Liver (tissue), 9 donors: Measurements from ENCODE around the gene SNX3. TPM values are rescaled to one million over a fixed set of nuclear protein-coding genes. Genes with fewer than 3 reads are reported as not detected.
"Not testable (repeated sequence)": the region's sequence is repeated elsewhere in the genome, so short reads cannot be mapped to it uniquely, and the experiment has no call there.

ENCODE experiments used
- DNase-seq: peaks from one replicate; pipeline ENCODE4 v3.0.0-alpha.2; 2017; ENCODE audit warnings: low spot score
- H3K27ac ChIP-seq, 2 donors: one replicate each; pipeline ENCODE4 v1.7.0; 2013; ENCODE audit warnings: inconsistent platforms in 2 of 2, low read length in 2 of 2, control low read depth in 1 of 2, low read depth in 1 of 2, mild to moderate bottlenecking in 1 of 2
- H3K27me3 ChIP-seq, 4 donors: one replicate each; pipeline versions ENCODE4 v1.6.1 to v1.7.0; 2013; ENCODE audit warnings: low read length in 3 of 4, inconsistent platforms in 1 of 4, mild to moderate bottlenecking in 1 of 4, moderate library complexity in 1 of 4; ENCODE audit not compliant: control insufficient read depth in 4 of 4, insufficient read depth in 4 of 4
- H3K36me3 ChIP-seq, 4 donors: one replicate each; pipeline versions ENCODE4 v1.6.1 to v1.7.0; 2013; ENCODE audit warnings: low read length in 3 of 4, mild to moderate bottlenecking in 3 of 4, low read depth in 1 of 4, moderate library complexity in 1 of 4; ENCODE audit not compliant: control insufficient read depth in 4 of 4, insufficient read depth in 3 of 4
- H3K4me1 ChIP-seq, 4 donors: one replicate each; pipeline versions ENCODE4 v1.6.1 to v1.7.0; 2013; ENCODE audit warnings: low read length in 3 of 4, mild to moderate bottlenecking in 3 of 4, moderate library complexity in 1 of 4; ENCODE audit not compliant: control insufficient read depth in 4 of 4, insufficient read depth in 4 of 4
- H3K4me3 ChIP-seq, 3 donors: one replicate each; pipeline versions ENCODE4 v1.6.1 to v1.7.0; 2013; ENCODE audit warnings: low read length in 3 of 3, control low read depth in 1 of 3, low read depth in 1 of 3, mild to moderate bottlenecking in 1 of 3
- H3K9ac ChIP-seq, 2 donors: one replicate each; pipeline ENCODE4 v1.7.0; 2013; ENCODE audit warnings: low read length in 2 of 2, mild to moderate bottlenecking in 2 of 2, moderate library complexity in 2 of 2, control low read depth in 1 of 2, low read depth in 1 of 2
- H3K9me3 ChIP-seq, 4 donors: one replicate each; pipeline versions ENCODE4 v1.6.1 to v1.7.0; 2013; ENCODE audit warnings: low read length in 3 of 4; ENCODE audit not compliant: control insufficient read depth in 4 of 4
- EGR1 ChIP-seq, 2 donors: IDR thresholded peaks; 2 replicates each; pipeline ENCODE4 v1.6.1; 2016 to 2018; ENCODE audit warnings: antibody characterized with exemption in 2 of 2, low read depth in 2 of 2
- FOXA1 ChIP-seq: IDR thresholded peaks from 2 replicates; pipeline ENCODE4 v1.6.1; 2016; ENCODE audit warnings: antibody characterized with exemption
- FOXA2 ChIP-seq: IDR thresholded peaks from 2 replicates; pipeline ENCODE4 v1.6.1; 2016; ENCODE audit warnings: antibody characterized with exemption
- GABPA ChIP-seq, 2 donors: IDR thresholded peaks in 1 of 2; conservative IDR thresholded peaks in 1 of 2; 2 replicates each; pipeline ENCODE4 v1.6.1; 2016; ENCODE audit warnings: antibody characterized with exemption in 2 of 2, mild to moderate bottlenecking in 1 of 2, moderate library complexity in 1 of 2
- HNF4A ChIP-seq, 2 donors: conservative IDR thresholded peaks; 2 replicates each; pipeline ENCODE4 v1.6.1; 2016; ENCODE audit warnings: antibody characterized with exemption in 2 of 2, mild to moderate bottlenecking in 2 of 2
- HNF4G ChIP-seq: IDR thresholded peaks from 2 replicates; pipeline ENCODE4 v1.6.1; 2016; ENCODE audit warnings: antibody characterized with exemption
- JUND ChIP-seq, 2 donors: IDR thresholded peaks; 2 replicates each; pipeline ENCODE4 v1.6.1; 2016; ENCODE audit warnings: antibody characterized with exemption in 2 of 2
- NR2F2 ChIP-seq: IDR thresholded peaks from 2 replicates; pipeline ENCODE4 v1.6.1; 2016; ENCODE audit warnings: antibody characterized with exemption
- RAD21 ChIP-seq, 2 donors: IDR thresholded peaks; 2 replicates each; pipeline ENCODE4 v1.6.1; 2016; ENCODE audit warnings: antibody characterized with exemption in 2 of 2, mild to moderate bottlenecking in 2 of 2
- RXRA ChIP-seq, 2 donors: IDR thresholded peaks; 2 replicates each; pipeline ENCODE4 v1.6.1; 2017 to 2018; ENCODE audit warnings: antibody characterized with exemption in 2 of 2, mild to moderate bottlenecking in 1 of 2
- SP1 ChIP-seq: IDR thresholded peaks from 2 replicates; pipeline ENCODE4 v1.6.1; 2018; ENCODE audit warnings: antibody characterized with exemption, mild to moderate bottlenecking
- YY1 ChIP-seq: IDR thresholded peaks from 2 replicates; pipeline ENCODE4 v1.6.1; 2016; ENCODE audit warnings: antibody characterized with exemption, mild to moderate bottlenecking
- WGBS: extraction: QIAGEN DNeasy Blood & Tissue Kit; methylation state at CpG from one replicate; pipeline ENCODE4 v1.1.7; 2013; 5-methylcytosine and 5-hydroxymethylcytosine counted together
- polyA plus RNA-seq, 2 donors: library from polyadenylated mRNA; stranded (reverse) in 1 of 2; unstranded in 1 of 2; fragments of 200-250 nt in 1 of 2; fragments of >200 nt in 1 of 2; fragmentation: Nextera tagmentation in 1 of 2; extraction: Ambion mirVana in 1 of 2; gene quantifications; one replicate each; pipeline versions ENCODE4 v1.2.1 to v1.2.3, GENCODE V29; 2013 to 2015
- total RNA-seq, 2 donors: library from RNA; depleted of rRNA; stranded (reverse); fragments of >200 nt; gene quantifications; one replicate each; pipeline ENCODE4 v1.2.3, GENCODE V29; 2014
- TF ChIP-seq, protein P1 (sequence below): IDR thresholded peaks from 2 replicates; pipeline ENCODE4 v1.6.1; 2016; ENCODE audit warnings: antibody characterized with exemption
- TF ChIP-seq, protein P2 (sequence below): IDR thresholded peaks from 2 replicates; pipeline ENCODE4 v1.6.1; 2016; ENCODE audit warnings: antibody characterized with exemption
- TF ChIP-seq, protein P3 (sequence below): IDR thresholded peaks from 2 replicates; pipeline ENCODE4 v1.6.1; 2016; ENCODE audit warnings: antibody characterized with exemption
- donor health status: healthy.
- donor health status: healthy.
- donor health status: healthy.
- donor health status: healthy.
- donor health status: healthy.

Gene SNX3
- total and polyA plus RNA-seq, 4 donors, result 67.9 to 161 (median 111) TPM

DNA sequence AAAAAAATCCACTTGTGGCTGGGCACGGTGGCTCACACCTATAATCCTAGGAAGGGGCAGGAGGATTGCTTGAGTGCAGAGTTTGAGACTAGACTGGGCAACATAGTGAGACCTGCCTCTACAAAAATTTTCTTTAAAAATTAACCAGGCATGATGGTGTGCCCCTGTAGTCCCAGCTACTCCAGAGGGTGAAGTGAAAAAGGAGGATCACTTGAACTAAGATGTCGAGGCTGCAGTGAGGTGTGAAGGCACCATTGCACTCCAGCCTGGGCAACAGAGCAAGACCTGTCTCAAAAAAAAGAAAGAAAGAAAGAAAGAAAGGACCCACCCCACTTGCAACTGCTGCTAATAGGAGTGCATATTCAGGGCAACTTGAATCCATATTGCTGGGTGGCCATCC, 13.7 kb upstream of the SNX3 start:
- TF ChIP-seq RXRA (IDR thresholded peaks at IDR 0.05), result no peak
- no peak for TF ChIP-seq NR2F2
- no peak for TF ChIP-seq HNF4A (conservative IDR thresholded peaks at IDR 0.05)
- TF ChIP-seq JUND (IDR thresholded peaks at IDR 0.05), result no peak
- no peak for TF ChIP-seq YY1
- TF ChIP-seq, protein P1, sequence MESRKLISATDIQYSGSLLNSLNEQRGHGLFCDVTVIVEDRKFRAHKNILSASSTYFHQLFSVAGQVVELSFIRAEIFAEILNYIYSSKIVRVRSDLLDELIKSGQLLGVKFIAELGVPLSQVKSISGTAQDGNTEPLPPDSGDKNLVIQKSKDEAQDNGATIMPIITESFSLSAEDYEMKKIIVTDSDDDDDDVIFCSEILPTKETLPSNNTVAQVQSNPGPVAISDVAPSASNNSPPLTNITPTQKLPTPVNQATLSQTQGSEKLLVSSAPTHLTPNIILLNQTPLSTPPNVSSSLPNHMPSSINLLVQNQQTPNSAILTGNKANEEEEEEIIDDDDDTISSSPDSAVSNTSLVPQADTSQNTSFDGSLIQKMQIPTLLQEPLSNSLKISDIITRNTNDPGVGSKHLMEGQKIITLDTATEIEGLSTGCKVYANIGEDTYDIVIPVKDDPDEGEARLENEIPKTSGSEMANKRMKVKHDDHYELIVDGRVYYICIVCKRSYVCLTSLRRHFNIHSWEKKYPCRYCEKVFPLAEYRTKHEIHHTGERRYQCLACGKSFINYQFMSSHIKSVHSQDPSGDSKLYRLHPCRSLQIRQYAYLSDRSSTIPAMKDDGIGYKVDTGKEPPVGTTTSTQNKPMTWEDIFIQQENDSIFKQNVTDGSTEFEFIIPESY, result no peak
- TF ChIP-seq, protein P2, sequence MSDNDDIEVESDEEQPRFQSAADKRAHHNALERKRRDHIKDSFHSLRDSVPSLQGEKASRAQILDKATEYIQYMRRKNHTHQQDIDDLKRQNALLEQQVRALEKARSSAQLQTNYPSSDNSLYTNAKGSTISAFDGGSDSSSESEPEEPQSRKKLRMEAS, result no peak
- TF ChIP-seq FOXA1, result no peak
- TF ChIP-seq, protein P3, sequence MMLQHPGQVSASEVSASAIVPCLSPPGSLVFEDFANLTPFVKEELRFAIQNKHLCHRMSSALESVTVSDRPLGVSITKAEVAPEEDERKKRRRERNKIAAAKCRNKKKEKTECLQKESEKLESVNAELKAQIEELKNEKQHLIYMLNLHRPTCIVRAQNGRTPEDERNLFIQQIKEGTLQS, result no peak
- TF ChIP-seq FOXA2, result no peak
- TF ChIP-seq EGR1 (IDR thresholded peaks at IDR 0.05; ENCODE audit: low read depth in 2 of 2), result no peak
- no peak for TF ChIP-seq HNF4G
- TF ChIP-seq GABPA (IDR thresholded peaks at IDR 0.05 in 1 of 2, conservative IDR thresholded peaks at IDR 0.05 in 1 of 2), result no peak
- Histone ChIP-seq H3K27me3 (no peaks in the 10 kb centered on the region), H3K4me3 (no peak overlapping the region), H3K9me3 (no peaks in the 10 kb centered on the region), H3K9ac (no peak overlapping the region), H3K4me1 (no peaks in the 10 kb centered on the region), H3K36me3 (no peaks in the 10 kb centered on the region), H3K27ac (no peak overlapping the region)
- no peak for DNase-seq
- 78% methylated on average over 2 of the region's 2 CpGs for WGBS

DNA sequence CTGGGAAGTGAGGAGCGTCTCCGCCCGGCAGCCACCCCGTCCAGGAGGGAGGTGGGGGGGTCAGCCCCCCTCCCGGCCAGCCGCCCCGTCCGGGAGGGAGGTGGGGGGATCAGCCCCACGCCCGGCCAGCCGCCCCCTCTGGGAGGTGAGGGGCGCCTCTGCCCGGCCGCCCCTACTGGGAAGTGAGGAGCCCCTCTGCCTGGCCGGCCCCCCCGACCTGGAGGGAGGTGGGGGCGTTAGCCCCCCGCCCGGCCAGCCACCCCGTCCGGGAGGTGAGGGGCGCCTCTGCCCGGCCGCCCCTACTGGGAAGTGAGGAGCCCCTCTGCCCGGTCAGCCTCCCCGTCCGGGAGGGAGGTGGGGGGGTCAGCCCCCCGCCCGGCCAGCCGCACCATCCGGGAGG, 9.1 kb upstream of the SNX3 start:
- not testable (repeated sequence) for H3K27me3 ChIP-seq, DNase-seq, H3K4me1 ChIP-seq, H3K36me3 ChIP-seq, H3K4me3 ChIP-seq, H3K27ac ChIP-seq, H3K9me3 ChIP-seq, H3K9ac ChIP-seq
- 96% methylated on average over 31 of the region's 31 CpGs for WGBS

DNA sequence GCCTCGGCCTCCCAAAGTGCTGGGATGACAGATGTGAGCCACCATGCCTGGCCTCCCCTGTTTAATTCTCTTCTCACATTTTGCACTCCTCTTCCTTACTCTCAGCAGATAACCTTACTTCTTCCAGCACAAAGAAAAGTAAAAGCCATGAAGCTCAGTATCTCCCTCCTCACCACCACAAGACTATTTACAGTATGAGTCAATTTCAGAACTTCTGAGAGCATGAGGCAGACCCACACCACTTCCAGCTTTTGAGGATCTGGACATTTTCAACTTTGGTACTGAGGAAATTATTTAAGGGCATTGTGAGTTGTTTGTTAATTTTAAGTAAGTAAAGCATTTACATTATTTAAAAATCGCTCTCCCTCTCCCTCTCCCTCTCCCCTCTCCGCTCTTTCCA, 8.0 kb upstream of the SNX3 start:
- WGBS, result 89% methylated on average over 3 of the region's 3 CpGs
- H3K4me3 ChIP-seq, result no peak overlapping the region
- no peak overlapping the region for H3K9ac ChIP-seq
- H3K9me3 ChIP-seq, result no peaks in the 10 kb centered on the region
- TF ChIP-seq SP1 (no peak), RAD21 (IDR thresholded peaks at IDR 0.05) (no peak), NR2F2 (no peak), EGR1 (IDR thresholded peaks at IDR 0.05; ENCODE audit: low read depth in 2 of 2) (no peak), HNF4G (no peak)
- TF ChIP-seq, protein P1, result no peak
- TF ChIP-seq, protein P3, result no peak
- TF ChIP-seq, protein P2, result no peak
- H3K36me3 ChIP-seq, result no peaks in the 10 kb centered on the region
- no peak for DNase-seq
- H3K27me3 ChIP-seq, result no peaks in the 10 kb centered on the region
- H3K4me1 ChIP-seq, result no peaks in the 10 kb centered on the region
- H3K27ac ChIP-seq, result no peak overlapping the region
